HG03439 (cell line): Measurements from ENCODE around the gene SLC48A1.

ENCODE experiments used
- ATAC-seq: cut with Tn5 transposase; IDR thresholded peaks from one replicate; pipeline ENCODE4 v1.9.1; 2021; ENCODE audit warnings: mild to moderate bottlenecking, moderate library complexity; ENCODE audit not compliant: unreplicated experiment

The SLC48A1 gene

DNA sequence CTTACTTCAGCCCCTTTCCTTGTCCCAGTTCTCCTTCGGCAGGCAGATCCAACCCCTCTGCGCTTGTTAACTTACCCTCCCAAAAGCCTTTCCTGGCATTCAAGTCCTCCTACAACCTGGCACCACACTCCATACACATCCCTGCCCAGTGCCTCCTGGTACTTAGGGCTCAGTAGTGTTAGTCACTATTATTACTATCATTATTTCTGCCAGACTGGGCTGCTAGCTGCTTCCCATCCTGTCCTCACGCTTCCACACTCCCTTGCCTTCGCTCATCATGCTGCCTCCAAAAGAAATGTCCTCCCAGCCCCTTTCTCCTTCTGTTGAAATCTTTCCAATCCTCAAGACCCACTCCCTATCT is 48.3 kb downstream of the SLC48A1 start:
- ATAC-seq = no peak

DNA sequence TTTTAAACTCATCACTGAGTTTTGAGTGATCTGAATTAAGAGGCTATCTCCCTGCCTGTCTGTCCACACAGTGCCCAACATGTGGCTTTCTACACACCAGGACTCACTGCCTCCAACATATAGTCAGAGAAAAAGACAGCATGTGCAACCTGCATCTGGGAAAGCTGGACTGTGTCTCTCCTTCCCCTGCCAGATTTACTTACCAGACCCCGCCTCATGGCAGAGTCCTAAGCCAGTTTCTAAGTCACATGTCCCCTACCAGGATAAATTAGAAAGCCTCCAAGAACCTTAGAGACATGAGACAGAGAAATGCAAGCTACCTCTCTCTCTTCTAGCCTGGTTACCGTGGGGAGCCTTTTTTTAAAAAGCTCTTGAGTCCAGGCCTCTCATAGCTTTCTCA is 49.4 kb downstream of the SLC48A1 start:
- ATAC-seq = no peak

DNA sequence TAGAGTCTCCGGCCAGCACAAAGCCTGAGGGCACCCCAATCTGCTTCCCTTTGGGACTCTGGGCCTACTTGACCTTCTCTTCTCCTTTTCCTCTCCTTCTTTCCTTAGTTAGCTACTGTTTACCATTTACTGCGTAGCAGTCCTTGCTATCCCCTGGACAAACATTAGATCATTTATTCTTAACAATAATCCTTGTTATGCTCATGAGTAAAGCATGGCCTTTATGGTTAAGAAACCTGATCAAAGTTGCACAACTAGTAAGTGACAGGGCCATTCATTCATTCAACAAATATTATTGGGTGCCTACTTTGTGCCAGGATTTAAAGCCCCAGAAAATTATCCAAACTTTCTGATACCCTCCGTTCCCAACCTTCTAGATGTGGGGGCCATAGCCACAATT is 49.8 kb downstream of the SLC48A1 start:
- ATAC-seq = no peak

DNA sequence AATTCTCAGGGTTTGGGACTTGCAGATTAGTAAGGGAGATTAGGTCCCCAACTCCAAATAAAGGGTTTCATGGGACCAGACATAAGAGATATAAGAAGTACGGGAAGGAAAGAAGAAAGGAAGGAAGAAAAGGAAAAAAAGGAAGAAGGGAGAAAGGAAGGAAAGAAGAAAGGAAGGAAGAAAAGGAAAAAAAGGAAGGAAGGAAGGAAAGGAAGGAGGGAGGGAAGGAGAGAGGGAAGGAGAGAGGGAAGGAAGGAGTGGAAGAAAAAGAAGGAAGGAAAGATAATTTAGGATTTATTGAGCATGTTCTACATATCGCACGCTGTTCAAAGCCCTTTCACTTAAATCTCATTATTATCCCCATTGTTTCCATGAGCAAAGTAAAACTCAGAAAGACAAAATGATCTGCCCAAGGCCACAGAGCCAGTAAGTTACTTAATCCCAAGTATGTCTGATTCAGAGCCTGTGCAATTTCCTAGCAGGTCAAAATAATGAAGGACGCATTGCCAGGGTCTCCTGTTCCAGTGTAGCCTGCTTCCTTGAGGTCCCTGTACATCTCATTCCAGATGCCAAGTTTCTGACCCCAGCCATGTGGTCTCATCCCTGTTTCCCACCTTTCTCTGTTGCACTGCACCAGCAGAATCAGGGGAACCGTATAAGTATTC is 50.5 kb downstream of the SLC48A1 start:
- ATAC-seq = no peak

DNA sequence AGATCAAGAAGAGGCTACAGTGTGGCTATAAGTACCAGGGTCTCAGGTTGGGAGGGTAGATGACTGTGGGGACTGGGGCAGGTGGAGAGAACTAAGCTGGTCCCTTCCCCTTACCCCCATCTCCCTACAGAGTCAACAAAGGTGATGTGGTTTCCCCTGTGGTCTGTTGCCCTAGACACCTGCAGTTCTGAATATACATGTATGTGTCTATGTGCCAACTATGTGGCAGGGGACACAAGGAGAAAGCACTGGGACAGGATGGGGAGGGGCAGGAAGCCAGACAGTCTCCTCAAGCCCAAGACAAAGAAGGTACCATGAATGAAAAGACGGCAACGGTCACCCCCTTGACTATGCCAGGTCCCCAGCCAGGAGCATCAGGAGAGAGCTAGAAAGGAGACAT is 51.2 kb downstream of the SLC48A1 start:
- no peak for ATAC-seq

DNA sequence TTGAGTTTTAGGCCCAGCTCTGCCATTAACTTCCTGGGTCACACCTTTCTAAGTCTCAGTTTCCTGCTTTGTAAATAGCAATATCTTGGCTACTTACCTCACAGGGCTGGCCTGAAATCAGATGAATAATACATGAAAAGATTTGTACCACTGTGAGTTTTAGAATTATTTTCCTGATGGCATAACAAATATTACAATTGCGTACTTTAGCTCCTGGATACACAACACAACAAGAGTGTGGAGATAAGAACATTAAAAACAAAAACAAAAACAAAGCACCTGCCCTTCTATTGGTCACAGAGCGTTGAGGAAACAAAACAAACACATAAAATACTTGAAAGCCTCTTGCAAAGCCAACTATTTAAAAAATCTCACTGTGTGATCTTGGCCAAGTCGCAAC is 51.6 kb downstream of the SLC48A1 start:
- no peak for ATAC-seq

DNA sequence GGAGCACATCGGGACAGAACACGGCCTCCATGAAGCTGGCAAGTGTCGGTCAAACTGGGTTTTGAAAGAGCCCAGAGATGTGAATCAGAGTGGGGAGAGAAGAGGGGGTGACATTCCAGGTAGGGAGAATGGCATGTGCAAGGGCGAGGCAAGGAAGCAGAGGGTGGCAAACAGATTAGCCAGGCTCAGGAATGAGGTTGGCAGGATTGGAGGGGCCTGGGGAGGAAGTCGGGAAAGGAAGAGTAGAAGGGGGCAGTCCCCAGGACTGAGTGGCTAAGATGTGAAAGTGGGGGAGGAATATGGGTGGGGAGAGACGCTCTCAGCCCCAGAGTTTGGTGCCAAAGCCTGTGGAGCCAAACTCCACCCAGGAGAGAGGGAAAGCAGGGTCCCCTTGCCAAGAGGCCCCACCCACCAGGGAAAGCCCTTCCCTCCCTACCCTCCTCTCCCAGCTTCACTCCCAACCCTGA is 52.2 kb downstream of the SLC48A1 start:
- no peak for ATAC-seq

DNA sequence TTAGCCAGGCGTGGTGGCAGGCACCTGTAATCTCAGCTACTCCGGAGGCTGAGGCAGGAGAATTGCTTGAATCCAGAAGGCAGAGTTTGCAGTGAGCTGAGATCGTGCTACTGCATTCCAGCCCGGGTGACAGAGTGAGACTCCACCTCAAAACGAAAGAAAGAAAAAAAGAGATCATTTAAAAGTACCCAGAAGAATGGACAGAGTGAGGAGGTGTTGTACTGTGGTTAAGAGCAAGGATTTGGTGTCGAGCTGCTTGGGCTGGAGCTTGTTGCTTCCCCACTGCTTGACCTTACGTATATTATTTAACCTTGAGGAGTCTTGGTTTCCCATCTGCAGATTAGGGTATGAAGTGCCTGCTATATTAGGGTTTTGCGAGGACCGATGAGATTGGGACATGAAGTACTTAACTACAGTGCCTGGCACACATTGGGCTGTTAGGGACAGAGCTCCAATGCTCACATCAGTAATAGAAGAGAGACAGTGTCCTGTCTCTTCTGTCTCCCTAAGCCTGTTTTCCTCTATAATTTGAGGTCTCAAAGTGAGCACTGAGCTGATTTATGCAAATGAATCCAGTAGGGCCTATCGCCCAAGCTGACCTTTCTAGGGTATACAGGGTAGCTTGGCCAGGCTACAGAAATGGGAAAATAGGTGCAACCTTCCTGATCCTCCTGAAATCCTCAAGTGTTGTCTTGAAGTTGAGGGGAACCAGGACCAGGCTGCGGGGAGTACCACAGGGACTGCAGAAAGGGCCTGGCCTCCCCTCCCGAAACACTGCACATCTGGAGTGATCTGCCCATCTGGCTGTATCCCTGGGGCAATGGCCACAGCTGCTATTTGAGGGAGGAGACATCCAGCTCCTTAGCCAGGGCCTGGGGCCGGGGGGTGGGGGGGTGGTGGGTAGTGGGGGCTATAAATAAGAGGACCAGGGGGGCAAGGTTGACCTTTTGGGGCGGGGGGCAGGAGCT is 55.3 kb downstream of the SLC48A1 start:
- no peak for ATAC-seq

DNA sequence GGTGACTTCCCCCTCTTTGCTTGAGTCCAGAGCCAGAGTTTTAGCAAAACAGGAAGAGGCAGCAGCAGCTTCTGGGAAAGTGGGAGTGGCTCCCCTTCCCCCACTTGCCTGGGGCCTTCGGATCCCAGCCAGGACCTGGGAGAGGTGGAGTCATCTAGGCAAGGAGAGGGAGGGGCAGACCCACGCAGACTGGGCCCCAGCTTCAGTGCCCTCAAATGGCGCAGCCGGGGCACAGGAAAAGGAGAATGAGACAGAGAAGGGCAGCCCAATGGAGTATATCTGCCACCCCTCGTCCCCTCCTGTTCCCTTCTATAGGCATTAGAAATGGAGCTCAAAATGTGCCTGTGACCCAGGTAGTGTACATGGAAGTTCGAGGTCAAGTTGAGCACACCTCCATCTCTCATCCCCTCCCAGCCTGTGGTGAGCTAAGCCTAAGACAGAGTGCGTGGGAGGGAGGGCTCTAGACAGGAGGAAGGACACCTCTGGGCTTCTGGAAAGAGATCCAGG is 56.0 kb downstream of the SLC48A1 start:
- no peak for ATAC-seq

DNA sequence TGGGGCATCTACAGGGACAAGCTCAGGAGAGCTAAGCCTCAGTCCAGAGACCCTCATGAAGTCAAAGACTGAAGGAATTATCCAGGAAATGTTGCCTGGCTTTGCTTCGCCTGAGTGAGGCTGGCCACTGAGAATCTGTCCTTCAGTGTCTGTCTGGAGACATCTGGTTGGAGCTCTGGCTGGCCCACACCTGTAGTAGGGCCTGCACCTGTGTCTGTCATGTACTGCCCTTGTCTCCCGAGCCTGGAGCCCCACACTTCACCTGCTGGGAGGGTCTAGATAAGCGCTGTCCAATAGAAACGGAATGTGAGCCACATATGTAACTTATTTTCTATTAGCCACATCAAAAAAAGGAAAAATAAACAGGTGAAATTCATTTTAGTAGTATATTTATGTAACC is 56.5 kb downstream of the SLC48A1 start:
- ATAC-seq = no peak
